ENCODE measurements around the gene RPS14.

Gene RPS14

GRCh38 chr5:150398722-150399523 lies 50.6 kb downstream of the RPS14 start:
- DNase-seq = no peak

- no peak for DNase-seq
Observed at GRCh38 chr5:150397782-150398721, 51.5 kb downstream of the RPS14 start.

- no peak for DNase-seq
Observed at GRCh38 chr5:150397146-150397781, 52.3 kb downstream of the RPS14 start.

GRCh38 chr5:150396267-150396666 lies 53.3 kb downstream of the RPS14 start:
- no peak for DNase-seq

GRCh38 chr5:150395688-150395975 lies 53.9 kb downstream of the RPS14 start:
- no peak for DNase-seq

GRCh38 chr5:150394912-150395687 lies 54.4 kb downstream of the RPS14 start:
- no peak for DNase-seq

- no peak for DNase-seq
Observed at GRCh38 chr5:150394131-150394530, 55.4 kb downstream of the RPS14 start.

- DNase-seq = no peak
Observed at GRCh38 chr5:150393096-150393645, 56.4 kb downstream of the RPS14 start.

- no peak for DNase-seq
Observed at GRCh38 chr5:150392680-150393079, 56.9 kb downstream of the RPS14 start.

Data from MV-4-11 (cell line).